Measurements from ENCODE around the gene TCEA2.

TCEA2 gene

DNA sequence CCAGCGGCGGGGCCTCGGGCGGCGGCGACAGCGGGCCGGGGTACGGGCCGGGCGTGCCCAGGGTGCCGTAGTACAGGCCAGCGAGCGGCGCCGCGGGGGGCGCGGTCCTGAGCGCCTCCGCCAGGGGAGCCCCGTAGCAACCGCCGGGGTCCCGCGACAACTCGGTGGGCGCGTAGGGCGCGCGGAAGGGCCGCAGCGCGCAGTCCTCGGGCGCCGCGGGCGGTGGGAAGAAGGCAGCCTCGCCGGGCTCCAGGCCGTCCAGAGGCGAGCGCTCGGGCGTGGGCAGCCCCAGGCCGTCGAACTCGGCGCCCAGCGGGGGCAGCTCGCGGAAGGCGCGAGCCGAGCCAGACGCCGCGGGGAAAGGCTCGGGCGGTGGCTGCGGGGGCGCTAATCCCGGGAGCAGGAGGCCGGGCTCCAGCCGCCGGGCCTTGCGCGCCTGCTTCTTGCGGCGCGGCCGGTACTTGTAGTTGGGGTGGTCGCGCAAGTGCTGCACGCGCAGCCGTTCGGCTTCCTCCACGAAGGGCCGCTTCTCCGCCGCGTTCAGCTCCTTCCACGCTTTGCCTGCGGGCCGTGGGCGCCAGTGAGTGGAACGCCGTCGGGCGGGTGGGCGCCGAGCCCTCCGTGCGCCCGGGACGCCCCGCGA lies 14.5 kb upstream of the TCEA2 start:
- no peak for DNase-seq (ENCODE audit: low read depth in 1 of 2, low spot score in 1 of 2)

DNA sequence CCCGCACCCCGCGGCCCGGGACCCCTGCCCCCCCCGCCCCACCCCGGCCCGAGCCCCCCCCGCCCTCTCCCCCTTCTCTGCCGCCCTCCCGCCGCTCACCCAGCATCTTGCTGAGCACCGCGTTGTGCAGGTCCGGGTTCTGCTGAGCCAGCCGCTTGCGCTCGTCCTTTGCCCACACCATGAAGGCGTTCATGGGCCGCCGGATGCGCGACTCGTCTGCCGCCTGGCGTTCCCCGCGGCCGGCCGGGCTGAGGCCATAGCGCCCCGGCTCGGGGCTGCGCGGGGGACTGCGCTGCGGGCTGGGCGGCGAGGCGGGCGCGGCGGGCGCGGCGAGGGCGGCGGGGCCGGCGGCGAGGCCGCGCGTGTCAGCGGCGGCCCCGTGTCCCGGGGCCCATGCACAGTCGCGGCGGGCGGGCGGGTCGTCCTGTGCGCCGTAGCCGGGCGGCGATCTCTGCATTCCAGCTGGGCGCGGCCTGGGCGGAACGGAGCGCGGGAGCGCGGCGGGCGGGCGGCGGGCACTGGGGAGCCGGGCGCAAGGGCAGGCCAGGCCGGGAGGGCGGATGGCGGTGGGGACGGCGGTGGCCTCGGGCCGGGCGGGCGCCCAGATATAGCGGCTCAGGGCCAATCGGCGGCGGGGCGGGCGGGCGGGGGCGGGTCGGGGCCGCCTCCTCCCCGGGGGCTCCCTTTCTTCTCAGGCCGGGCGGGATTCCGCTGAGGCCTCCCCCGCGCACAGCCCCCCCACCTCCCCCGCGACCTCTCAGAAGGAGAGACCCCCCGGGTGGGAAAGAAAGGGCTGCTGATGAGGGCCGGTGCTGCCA lies 13.7 kb upstream of the TCEA2 start, which contains the start of gene SOX18:
TSS of gene SOX18 (minus strand) at position 580 of the 818 bp plus-strand sequence. CDS start at position 457, 123 bp downstream.
- DNase-seq (ENCODE audit: low read depth in 1 of 2, low spot score in 1 of 2): no peak

- DNase-seq (ENCODE audit: low read depth in 1 of 2, low spot score in 1 of 2): no peak
Observed at GRCh38 chr20:64049878-64050260, 13.1 kb upstream of the TCEA2 start.

DNA sequence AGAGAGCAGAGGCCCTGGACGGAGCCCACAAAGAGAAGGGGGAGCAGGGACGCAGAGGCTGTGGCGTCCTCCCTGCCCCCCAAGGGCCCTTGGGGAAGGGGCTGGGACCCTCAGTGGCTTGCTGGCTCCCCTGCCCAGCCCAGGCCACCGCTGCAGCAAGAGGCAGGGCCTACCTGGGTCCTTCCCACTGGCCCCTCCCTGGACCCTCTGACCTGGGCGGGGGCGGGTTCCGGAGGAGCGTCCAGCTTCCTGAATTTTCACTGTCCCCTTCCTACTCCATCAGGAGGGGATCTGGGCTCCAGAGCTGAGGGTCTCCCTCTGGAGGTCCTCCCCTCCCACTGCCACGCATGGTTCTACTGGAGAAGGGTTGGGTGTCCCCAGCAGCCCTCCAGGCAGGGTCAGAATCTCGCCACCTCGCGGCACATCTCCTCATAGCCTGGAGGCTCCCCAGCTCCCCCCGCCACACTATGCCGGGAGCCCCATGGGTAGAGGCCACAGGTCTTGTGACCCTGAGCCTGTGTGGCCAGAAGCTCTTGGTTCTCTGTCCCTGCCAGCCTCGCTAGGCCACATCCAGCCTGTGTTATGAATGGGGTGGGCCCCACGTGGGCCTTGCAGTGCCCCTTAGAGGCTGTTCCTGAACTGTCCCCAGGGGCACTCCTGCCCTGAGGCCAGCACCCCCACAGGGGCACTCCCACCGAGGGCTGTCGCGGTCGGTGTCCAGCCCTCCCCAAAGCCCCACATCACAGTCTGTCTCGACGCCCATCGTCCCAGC lies 12.6 kb upstream of the TCEA2 start:
- no peak for DNase-seq (ENCODE audit: low read depth in 1 of 2, low spot score in 1 of 2)

GRCh38 chr20:64051033-64051452 lies 12.0 kb upstream of the TCEA2 start:
- no peak for DNase-seq (ENCODE audit: low read depth in 1 of 2, low spot score in 1 of 2)

DNA sequence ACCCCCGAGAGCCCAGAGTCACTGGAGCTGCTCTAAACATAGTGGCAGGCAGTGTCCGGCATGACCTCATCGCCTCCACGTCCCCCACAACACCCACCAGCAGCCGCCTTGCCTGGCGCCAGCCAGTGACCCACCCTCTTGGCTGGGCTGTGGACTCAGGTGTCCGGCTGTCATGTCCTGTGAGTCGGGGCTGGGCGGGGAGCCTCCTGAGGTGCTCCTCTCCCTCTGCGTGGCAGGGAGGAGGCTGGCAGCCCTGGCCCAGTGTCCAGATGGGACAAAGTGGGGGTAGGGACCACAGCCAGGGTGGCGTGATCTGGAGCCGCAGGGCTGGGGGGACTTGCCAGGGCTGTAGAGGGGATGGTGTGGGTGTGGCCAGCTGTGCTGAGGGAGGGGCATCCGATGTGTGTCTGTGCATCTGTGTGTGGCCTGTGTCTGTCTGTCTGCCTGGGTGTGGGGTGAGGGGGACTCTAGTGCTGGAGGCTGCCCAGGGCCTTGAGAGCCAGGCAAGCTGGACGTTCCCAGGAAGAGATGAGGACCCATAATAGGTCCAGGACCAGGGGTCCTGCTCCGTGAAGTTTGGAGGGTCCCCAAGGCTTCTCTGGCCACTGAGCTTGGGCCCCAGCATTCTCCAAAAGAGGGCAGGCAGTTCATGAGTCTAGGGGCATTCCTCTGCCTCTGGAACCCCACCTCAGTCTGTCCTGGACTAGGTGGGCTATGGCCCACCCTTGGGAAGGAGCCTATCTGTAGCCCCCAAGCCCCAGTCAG lies 11.3 kb upstream of the TCEA2 start:
- no peak for DNase-seq (ENCODE audit: low read depth in 1 of 2, low spot score in 1 of 2)

GRCh38 chr20:64052326-64052722 lies 10.7 kb upstream of the TCEA2 start:
- no peak for DNase-seq (ENCODE audit: low read depth in 1 of 2, low spot score in 1 of 2)

DNA sequence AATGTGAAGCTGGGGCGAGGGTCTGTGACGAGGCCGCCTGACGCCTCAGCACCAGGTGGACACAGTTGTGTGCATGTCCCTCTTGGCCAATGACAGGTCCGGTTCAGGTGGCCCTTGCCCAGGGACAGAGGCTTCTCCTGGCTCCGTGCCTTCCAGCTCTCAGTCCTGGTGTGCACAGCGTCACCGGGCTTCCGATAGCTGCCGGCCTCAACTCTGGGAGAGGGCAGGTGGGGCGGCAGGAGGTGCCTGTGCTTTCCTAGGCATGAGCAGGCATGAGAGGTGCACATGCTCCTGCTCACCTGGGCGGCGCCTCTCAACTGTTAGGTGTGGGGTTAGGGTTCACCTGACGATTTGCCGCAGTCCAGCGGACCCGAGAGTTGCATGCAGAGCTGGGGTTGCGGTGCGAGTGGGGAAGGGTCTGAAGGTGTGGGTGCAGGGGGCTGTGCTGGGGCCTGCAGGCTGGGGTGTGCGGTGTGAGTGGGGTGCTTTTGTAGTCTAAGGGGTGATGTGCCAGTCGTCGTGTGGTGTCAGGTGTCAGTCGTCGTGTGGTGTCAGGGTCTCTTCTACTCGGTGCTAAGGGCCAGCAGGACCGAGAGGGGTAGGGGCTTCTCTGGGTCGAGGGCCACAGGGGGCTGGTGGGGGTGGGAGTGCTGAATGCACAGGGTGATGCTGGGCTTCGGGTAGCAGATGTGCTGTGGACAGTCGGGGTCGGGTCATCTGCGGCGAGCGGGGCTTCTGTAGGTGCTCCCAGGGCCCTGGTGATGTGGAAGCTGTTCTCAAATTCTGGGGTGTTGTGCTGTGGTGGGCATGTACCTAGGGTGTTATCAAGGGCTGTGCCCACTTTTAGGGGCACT lies 9.8 kb upstream of the TCEA2 start:
- no peak for DNase-seq (ENCODE audit: low read depth in 1 of 2, low spot score in 1 of 2)

- no peak for DNase-seq (ENCODE audit: low read depth in 1 of 2, low spot score in 1 of 2)
Observed at GRCh38 chr20:64053841-64054661, 8.9 kb upstream of the TCEA2 start.

DNA sequence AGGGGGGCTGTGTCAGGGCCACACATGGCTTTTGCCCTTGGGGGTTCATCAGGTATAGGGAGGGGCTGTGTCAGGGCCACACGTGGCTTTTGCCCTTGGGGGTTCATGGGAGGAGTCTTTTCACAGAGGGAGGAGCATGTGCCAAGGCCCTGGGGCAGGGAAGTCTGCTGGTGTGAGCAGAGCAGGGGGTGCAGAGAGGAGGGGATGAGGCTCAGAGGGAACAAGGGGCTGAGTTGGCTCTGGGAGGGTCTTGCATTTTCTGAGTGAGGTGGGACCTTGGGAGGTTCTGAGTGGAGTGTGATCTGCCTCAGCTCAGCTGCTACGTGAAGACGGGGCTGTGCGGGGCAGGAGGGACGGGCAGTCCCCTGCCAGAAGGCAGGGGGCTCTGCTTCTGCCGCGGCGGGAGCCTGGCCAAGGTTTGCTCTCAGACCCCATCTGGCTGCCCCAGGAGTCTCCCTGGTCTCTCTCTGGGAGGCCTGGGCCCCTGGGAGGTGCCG lies 7.6 kb upstream of the TCEA2 start:
- DNase-seq (ENCODE audit: low read depth in 1 of 2, low spot score in 1 of 2): no peak

DNA sequence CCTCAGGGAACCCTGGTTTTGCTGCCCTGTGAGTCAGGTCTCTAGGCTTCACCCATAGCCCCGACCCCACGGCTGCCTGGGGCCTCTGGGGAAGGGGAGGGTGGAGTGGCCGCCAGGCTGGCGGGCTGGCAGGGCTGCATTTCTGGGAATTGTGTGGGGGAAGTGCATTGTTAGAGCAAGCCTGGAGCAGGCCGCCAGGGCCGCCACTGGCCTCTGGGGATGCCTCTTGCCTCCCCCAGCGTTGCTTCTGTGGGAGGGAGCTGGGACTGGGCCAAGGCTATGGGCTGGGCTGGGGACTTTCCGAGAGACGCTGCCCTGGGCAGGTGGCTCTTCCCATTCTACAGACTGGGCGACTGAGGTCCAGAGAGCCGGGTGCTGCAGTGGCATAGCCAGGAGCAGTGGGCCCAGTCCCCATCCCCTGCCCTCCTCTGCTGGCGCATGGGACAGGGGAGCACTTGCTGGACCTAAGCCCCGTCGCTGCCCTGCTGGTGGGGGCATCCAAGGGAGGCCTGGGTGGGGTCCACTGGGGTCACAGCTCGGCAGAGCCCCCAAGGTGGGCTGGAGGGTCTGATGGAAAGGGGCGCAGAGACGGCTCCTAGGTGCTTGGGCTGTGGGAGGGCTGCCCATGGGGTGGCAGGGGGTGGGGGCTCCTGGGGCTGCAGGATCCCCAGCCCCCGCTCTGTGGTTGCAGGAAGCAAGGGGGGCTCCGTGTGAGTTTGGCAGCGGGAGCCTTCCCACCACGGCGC lies 6.9 kb upstream of the TCEA2 start:
- no peak for DNase-seq (ENCODE audit: low read depth in 1 of 2, low spot score in 1 of 2)

DNA sequence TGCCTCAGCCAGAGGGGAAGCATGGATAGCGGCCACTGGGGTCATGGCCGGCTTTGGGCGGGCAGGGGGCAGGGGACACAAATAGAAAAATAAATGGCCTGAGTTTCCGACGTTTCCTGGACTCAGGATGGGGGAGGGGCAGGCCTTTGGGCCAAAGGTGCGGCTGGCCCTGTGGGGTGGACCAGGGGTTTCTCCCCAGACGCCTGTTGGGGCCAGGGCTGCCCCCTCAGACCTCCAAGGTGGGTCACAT lies 6.4 kb upstream of the TCEA2 start:
- DNase-seq (ENCODE audit: low read depth in 1 of 2, low spot score in 1 of 2): no peak

- no peak for DNase-seq (ENCODE audit: low read depth in 1 of 2, low spot score in 1 of 2)
Observed at GRCh38 chr20:64056889-64057627, 5.9 kb upstream of the TCEA2 start.

DNA sequence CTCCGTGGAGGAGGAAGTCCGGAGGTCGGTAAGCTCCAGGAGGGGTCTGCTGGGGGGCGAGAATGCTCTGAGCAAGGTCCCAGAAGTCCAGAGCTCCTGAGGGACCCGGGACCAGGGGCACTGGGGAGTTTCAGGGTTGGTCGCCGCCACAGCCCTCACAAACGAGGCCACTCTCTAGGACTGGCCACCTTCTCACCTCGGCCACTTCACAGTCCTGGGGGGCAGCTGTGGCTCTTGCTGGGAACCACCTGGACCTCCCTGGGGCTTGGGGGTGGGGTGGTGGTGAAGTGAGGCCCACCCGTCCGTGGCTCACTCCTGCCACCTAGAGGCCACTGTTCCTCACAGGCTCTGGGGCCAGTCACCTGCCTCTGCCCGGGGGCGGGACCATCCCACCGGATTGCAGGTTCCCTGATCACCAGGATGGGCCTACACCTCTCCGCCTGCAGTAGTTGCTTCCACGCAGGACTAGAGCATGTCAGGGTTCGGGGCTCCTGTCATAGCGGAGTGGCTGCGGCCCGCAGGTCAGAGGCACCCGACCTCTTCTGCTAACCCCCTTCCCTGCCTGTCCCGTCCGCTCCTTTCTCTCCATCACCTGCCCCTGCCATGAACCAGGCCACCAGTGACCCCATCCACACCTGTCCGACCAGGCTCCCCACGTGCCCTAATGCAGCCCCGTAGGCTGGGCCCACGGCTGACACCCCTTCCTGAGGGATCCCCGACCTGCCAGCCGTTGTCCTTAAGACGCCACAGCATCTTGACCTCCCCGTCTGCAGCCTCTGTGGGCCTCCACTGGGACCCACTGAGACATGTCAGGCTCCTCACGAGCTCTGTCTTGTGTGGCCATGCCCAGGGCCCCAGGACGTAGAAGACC lies 5.1 kb upstream of the TCEA2 start:
- DNase-seq (ENCODE audit: low read depth in 1 of 2, low spot score in 1 of 2): peak; percentile 74 to 76

DNA sequence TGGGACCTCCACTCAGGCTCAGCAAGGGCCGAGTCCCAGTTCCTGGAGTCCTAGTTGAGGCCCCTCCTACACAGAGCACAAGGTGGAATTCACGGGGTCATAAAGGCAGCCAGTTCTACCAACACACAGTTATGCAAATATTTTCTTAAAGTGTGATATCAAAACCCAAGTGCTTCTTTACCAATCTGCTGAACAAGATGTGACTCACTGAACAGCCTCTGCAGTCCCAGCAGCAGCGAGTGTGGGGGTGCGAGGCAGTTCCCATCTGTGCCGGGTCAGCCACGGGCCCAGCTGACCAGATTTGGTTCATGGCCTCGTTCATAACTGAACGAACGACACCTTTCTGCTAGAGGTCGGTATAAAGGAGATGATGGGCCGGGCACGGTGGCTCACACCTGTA lies 4.5 kb upstream of the TCEA2 start:
- DNase-seq (ENCODE audit: low read depth in 1 of 2, low spot score in 1 of 2): no peak

- DNase-seq (ENCODE audit: low read depth in 1 of 2, low spot score in 1 of 2): no peak
Observed at GRCh38 chr20:64062276-64062595, 762 bp upstream of the TCEA2 start.

DNA sequence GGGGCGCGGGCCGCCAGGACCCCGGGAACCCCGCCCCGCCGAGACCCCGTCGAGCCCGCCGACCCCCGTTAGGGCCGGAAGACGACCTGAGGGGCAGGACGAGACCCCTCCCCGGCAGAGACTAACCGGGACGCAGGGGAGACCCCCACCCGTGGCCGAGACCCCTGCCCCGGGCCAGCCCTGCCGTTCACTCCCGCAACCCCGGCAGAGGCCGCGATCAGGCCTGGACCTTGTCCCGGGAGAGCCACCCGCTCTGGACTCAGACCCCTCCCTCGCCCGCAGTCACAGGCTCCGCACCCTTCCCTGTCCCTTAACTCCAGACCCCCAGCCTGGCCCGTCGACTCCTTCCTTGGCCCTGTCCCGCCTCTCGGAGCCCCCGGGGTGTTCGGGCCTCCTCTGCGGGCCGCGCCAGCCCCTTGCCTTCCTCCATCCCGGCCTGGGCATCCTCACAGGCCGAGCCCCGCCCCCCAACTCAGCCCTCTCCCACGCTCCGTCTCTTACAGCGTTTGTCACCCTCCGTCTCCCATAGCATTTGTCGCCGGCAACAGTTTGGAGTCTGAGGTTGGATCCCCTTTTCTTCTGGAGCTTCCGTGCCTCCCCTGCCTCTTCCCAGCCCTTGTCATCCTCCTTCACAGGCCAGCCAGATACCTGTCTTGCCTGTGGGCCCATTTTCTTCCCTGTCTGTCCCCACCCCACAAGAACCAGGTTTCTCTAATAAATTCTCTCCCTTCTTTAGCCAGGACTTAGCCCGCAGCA lies 569 bp downstream of the TCEA2 start:
- DNase-seq (ENCODE audit: low read depth in 1 of 2, low spot score in 1 of 2): no peak
